B cell (primary cell): Measurements from ENCODE around the gene CCNE1. TPM values are rescaled to one million over a fixed set of nuclear protein-coding genes. Genes with fewer than 3 reads are reported as not detected.

Experiments
- ATAC-seq: fragments of 200-7000 bp; cut with Tn5 transposase; one replicate; pipeline ENCODE4 v1.10.0; 2021; ENCODE audit warnings: low read depth, mild to moderate bottlenecking, moderate number of reproducible peaks, moderate library complexity
- CTCF ChIA-PET: fragments of 350-600 bp; sonication (Branson Sonifier 250); formaldehyde crosslinking; loops from one replicate; lab custom pipeline; 2021; ENCODE audit warnings: antibody characterized with exemption, inconsistent platforms; lab: Charles Lee
- POLR2A ChIA-PET: fragments of 350-600 bp; sonication (Branson Sonifier 250); formaldehyde crosslinking; loops from one replicate; lab custom pipeline; 2021; ENCODE audit warnings: antibody characterized with exemption; lab: Charles Lee
- DNase-seq: peaks from one replicate; pipeline ENCODE4 v3.0.0; 2013
- H2AFZ ChIP-seq: 2 replicates; pipeline ENCODE4 v1.6.1; 2012; ENCODE audit warnings: mild to moderate bottlenecking, low read depth, low read length; ENCODE audit not compliant: insufficient read depth, poor library complexity, severe bottlenecking
- H3K27ac ChIP-seq, 2 donors: 1 replicate in 1 of 2; 2 replicates in 1 of 2; pipeline ENCODE4 v1.5.1; 2012 to 2013; ENCODE audit warnings: low read length in 2 of 2, mild to moderate bottlenecking in 2 of 2, moderate library complexity in 1 of 2
- H3K27me3 ChIP-seq, 4 experiments: fragments of 200-600 bp in 1 of 4; sonication (generic) in 1 of 4; replicated peaks in 1 of 4; 1 replicate in 2 of 4; 2 replicates in 2 of 4; pipeline versions ENCODE4 v1.6.1 to v1.7.0; 2013 to 2016; ENCODE audit warnings: low read length in 3 of 4, mild to moderate bottlenecking in 2 of 4, mixed read lengths in 1 of 4, moderate library complexity in 1 of 4; ENCODE audit not compliant: insufficient read depth in 4 of 4, control insufficient read depth in 3 of 4; ENCODE audit errors: control extremely low read depth in 1 of 4
- H3K36me3 ChIP-seq, 2 experiments: replicated peaks in 1 of 2; 1 replicate in 1 of 2; 2 replicates in 1 of 2; pipeline versions ENCODE4 v1.6.1 to v1.7.1; 2013; ENCODE audit warnings: low read length in 1 of 2; ENCODE audit not compliant: insufficient read depth in 2 of 2, control insufficient read depth in 1 of 2; ENCODE audit errors: control extremely low read depth in 1 of 2, extremely low read depth in 1 of 2
- H3K4me1 ChIP-seq, 2 donors: fragments of 200-600 bp in 1 of 2; sonication (generic) in 1 of 2; 1 replicate in 1 of 2; 2 replicates in 1 of 2; pipeline versions ENCODE4 v1.5.1 to v1.6.1; 2013 to 2017; ENCODE audit warnings: low read length in 2 of 2; ENCODE audit not compliant: control insufficient read depth in 2 of 2, insufficient read depth in 2 of 2
- H3K4me2 ChIP-seq: replicated peaks from 2 replicates; pipeline ENCODE3; 2012; ENCODE audit warnings: mild to moderate bottlenecking, low read depth, low read length; ENCODE audit not compliant: poor library complexity, severe bottlenecking
- H3K4me3 ChIP-seq, 5 experiments: fragments of 200-600 bp in 1 of 5; sonication (generic) in 1 of 5; 1 replicate in 3 of 5; 2 replicates in 2 of 5; pipeline versions ENCODE4 v1.5.1 to v1.7.0; 2011 to 2016; ENCODE audit warnings: low read length in 4 of 5, mild to moderate bottlenecking in 4 of 5, low read depth in 2 of 5, control low read depth in 1 of 5, moderate library complexity in 1 of 5; ENCODE audit not compliant: insufficient read depth in 1 of 5; ENCODE audit errors: control extremely low read depth in 1 of 5, extremely low read depth in 1 of 5
- H3K79me2 ChIP-seq: fragments of 200-600 bp; sonication (generic); one replicate; pipeline ENCODE4 v1.6.0; 2016; ENCODE audit warnings: low read length; ENCODE audit not compliant: control insufficient read depth, insufficient read depth
- H3K9ac ChIP-seq: fragments of 200-600 bp; sonication (generic); 2 replicates; pipeline ENCODE4 v1.6.1; 2017; ENCODE audit warnings: mild to moderate bottlenecking, low read length, moderate library complexity
- H3K9me3 ChIP-seq, 3 donors: one replicate each; pipeline versions ENCODE4 v1.6.1 to v1.7.1; 2013; ENCODE audit warnings: low read length in 2 of 3; ENCODE audit not compliant: control insufficient read depth in 2 of 3, insufficient read depth in 1 of 3; ENCODE audit errors: control extremely low read depth in 1 of 3
- H4K20me1 ChIP-seq: 2 replicates; pipeline ENCODE4 v1.6.0; 2012; ENCODE audit warnings: mild to moderate bottlenecking, low read length; ENCODE audit not compliant: insufficient read depth, control insufficient read depth, poor library complexity, severe bottlenecking
- H3K27ac Mint-ChIP-seq: one replicate; pipeline ENCODE4 v1.8.0; 2021; ENCODE audit warnings: mixed read lengths
- H3K27me3 Mint-ChIP-seq: one replicate; pipeline ENCODE4 v1.8.0; 2021; ENCODE audit warnings: mixed read lengths
- H3K4me1 Mint-ChIP-seq: one replicate; pipeline ENCODE4 v1.8.0; 2021; ENCODE audit warnings: mixed read lengths
- H3K4me3 Mint-ChIP-seq: one replicate; pipeline ENCODE4 v1.8.0; 2021; ENCODE audit warnings: mixed read lengths
- H3K9me3 Mint-ChIP-seq: one replicate; pipeline ENCODE4 v1.8.0; 2022; ENCODE audit warnings: mixed read lengths; ENCODE audit not compliant: insufficient read depth
- CTCF ChIP-seq: fragments of 200-600 bp; IDR thresholded peaks from one replicate; pipeline ENCODE4 v1.8.0; 2022; ENCODE audit warnings: antibody characterized with exemption, mild to moderate bottlenecking
- EZH2 ChIP-seq: IDR thresholded peaks from 2 replicates; pipeline ENCODE4 v1.6.1; 2012; ENCODE audit warnings: borderline replicate concordance, low read depth, mild to moderate bottlenecking, moderate library complexity, low read length; ENCODE audit not compliant: insufficient read depth, poor library complexity, severe bottlenecking
- WGBS: methylation state at CpG from one replicate; pipeline ENCODE4 v1.1.5; 2013; ENCODE audit warnings: missing lambda C conversion rate; ENCODE audit not compliant: insufficient coverage; 5-methylcytosine and 5-hydroxymethylcytosine counted together
- intact Hi-C: fragments of 100-400 bp; cut with micrococcal nuclease; formaldehyde crosslinking; loops from one replicate; pipeline ENCODE4 v1.10.0; 2022
- polyA plus RNA-seq: library from polyadenylated mRNA; depleted of rRNA; stranded (reverse); fragments of >200 nt; gene quantifications from 2 replicates; pipeline ENCODE4 v1.2.3, GENCODE V29; 2012
- total RNA-seq, 2 donors: library from RNA; stranded (reverse); fragments of 120-200 nt in 1 of 2; gene quantifications; 1 replicate in 1 of 2; 2 replicates in 1 of 2; pipeline versions ENCODE4 v1.2.3 to v1.2.4, GENCODE V29; 2013 to 2022

Gene CCNE1
- total and polyA plus RNA-seq, 2 donors (not counting 1 experiment from before 2014, with no cell fraction given), result 2.5 to 2.8 TPM

- no peak overlapping the region for H3K4me3 Mint-ChIP-seq
- Histone ChIP-seq H3K4me2 (no peak overlapping the region), H3K4me3 (no peak overlapping the region), H3K9ac (no peak overlapping the region), H2AFZ (no peak overlapping the region), H3K4me1 (peaks cover 8% of the 10 kb centered on the region in 2 donors), H4K20me1 (no peaks in the 10 kb centered on the region), H3K27ac (no peak overlapping the region), H3K36me3 (no peaks in the 10 kb centered on the region), H3K9me3 (peaks cover 0 to 5% (median 0%) of the 10 kb centered on the region in 3 donors), H3K27me3 (peaks cover 0 to 6% (median 0%) of the 10 kb centered on the region in 4 experiments), H3K79me2 (no peaks in the 10 kb centered on the region)
- no peak overlapping the region for H3K27ac Mint-ChIP-seq
- ATAC-seq, result no peak
- no peak for TF ChIP-seq CTCF
- TF ChIP-seq EZH2, result no peak
- WGBS, result 83% methylated on average over 7 of the region's 8 CpGs
- no peaks in the 10 kb centered on the region for H3K9me3 Mint-ChIP-seq
- POLR2A ChIA-PET, result no interaction called here
- intact Hi-C loops, result no loop called here
- peaks cover 13% of the 10 kb centered on the region for H3K27me3 Mint-ChIP-seq
- peaks cover 3% of the 10 kb centered on the region for H3K4me1 Mint-ChIP-seq
- no peak for DNase-seq
- CTCF ChIA-PET, result no interaction called here
Measured at GRCh38 chr19:29764361-29764760, 47.4 kb upstream of the CCNE1 start.

DNA sequence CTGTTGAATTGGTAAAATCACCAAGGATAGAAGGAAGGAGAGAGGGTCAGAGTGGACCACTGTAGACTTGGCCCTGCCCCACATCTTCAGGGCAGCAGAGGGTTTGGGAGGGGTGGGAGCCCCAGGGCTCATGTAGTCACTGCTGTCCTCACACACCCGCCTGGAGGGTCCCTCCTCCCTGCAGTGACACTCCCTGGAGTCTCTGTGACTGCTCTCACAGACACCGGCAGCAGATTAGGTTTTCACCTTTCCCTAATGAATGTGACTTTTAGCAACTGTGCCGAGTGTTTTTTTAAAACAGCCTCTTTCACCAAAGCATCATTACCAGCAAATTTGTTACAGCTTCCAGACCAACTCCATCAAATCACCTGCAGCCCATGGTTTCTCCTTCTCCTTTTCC is 45.7 kb upstream of the CCNE1 start:
- H3K4me3 ChIP-seq, result no peak overlapping the region
- intact Hi-C loops, result no loop called here
- DNase-seq (no peak), ATAC-seq (no peak)
- no peak overlapping the region for H2AFZ ChIP-seq
- H3K27ac ChIP-seq, result no peak overlapping the region
- no peaks in the 10 kb centered on the region for H3K4me1 ChIP-seq
- WGBS, result 88% methylated on average over 3 of the region's 3 CpGs
- no peaks in the 10 kb centered on the region for H3K79me2 ChIP-seq
- peaks cover 0 to under 1% (median 0%) of the 10 kb centered on the region in 4 experiments for H3K27me3 ChIP-seq
- H3K9ac ChIP-seq, result no peak overlapping the region
- no peak overlapping the region for H3K4me2 ChIP-seq
- H3K4me1 Mint-ChIP-seq, result no peaks in the 10 kb centered on the region
- no peaks in the 10 kb centered on the region for H4K20me1 ChIP-seq
- POLR2A ChIA-PET, result no interaction called here
- H3K9me3 ChIP-seq, result peaks cover 0 to 5% (median 0%) of the 10 kb centered on the region in 3 donors
- TF ChIP-seq EZH2, result no peak
- TF ChIP-seq CTCF, result no peak
- no peaks in the 10 kb centered on the region for H3K36me3 ChIP-seq
- CTCF ChIA-PET, result no interaction called here
- no peaks in the 10 kb centered on the region for H3K9me3 Mint-ChIP-seq
- H3K4me3 Mint-ChIP-seq, result no peak overlapping the region
- H3K27ac Mint-ChIP-seq, result no peak overlapping the region
- peaks cover 13% of the 10 kb centered on the region for H3K27me3 Mint-ChIP-seq
